ENCODE results near the gene RIN3.

RIN3 gene

DNA sequence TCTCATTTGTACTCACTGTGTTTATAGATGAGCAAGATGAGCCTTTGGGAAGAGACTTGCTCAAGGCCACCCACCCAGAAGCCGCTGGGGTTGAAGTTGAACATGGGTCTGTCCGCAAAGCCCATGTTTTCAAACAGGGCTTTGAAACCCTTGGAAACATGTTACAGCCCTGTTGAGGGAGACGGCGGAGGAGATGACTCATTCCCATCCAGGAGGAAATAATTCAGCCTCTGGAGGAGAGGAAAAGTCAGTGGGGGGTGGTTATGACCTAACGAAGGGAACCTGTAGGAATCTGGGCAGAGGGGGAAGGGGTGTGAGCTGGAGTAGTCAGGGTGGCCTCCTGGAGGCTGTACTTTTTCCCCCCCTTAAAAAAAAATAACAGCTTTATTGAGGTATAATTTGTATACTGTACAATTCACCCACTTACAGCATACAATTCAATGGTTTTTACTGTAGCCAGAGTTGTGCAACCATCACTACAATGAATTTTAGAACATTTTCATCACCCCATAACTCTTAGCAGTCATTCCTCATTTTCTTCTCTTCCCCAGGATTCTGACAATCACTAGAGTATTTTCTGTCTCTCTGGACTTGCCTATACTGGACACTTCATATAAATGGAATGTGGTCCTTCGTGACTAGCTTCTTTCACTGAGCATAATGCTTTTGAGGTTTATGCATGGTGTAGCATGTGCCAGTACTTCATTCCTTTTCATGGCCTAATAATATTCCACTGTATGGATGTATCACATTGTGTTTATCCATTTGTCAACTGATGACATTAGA is 1.9 kb upstream of the RIN3 start:
- no peak for DNase-seq

DNA sequence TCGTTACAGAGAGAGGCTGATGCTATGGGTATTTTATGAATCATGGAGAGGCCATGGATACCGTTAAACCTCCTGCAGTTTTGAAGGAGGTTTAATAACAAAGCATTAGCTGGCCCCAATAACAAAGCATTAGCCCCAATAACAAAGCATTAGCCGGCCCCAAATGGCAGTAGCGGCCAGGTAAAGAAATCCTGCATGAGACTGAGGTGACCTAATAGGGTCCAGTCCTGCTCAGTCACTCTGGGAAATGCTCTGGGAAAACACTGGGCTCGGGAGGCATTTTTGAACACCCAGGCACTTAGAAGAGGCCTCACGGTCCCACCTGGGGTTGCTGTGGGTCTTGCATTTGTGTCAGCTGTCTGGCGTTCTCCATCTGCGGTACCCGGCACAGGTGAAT is 776 bp upstream of the RIN3 start:
- DNase-seq = no peak

DNA sequence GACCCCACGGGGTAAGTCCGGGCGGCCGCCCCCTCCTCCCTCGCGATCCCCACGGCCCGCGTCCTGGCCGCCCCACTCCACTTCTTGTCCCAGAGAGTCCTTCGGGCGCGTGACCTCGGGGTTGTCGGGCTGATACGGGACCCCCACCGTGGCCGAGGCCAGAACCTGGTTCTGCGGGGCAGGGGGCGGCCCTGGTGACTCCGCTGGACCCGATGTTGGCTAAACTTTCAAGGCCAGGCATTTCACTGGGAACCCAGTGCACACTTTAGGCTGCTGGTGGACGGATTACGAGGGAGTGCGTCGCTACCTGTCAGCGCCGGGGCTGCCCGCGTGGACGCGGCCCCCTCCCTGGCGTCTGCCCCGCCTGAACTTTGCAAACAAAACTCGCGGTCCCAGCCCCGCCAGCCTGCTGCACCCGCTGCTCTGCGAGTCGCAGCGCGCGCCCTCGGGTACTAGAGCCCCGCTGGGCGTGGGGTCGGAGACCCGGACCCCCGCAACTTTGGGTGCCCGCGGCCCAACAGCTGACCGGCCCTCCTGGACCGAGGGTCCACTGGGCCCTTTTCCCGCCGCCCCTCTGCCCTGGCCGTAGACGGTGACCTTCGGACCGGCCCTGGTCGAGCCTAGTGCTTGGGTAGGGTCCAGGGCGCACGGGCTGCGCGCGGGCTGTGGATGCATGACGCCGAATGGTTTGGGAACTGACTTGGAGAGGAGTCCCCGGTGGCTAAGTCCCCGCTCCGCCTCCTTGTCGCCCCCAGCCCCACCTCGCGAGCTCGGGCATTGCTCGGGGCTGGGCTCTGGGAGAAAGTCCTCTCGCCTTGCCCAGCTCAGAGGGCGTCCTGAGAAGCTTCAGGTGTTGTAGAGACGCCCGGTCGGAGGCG is 624 bp downstream of the RIN3 start:
- no peak for DNase-seq

DNA sequence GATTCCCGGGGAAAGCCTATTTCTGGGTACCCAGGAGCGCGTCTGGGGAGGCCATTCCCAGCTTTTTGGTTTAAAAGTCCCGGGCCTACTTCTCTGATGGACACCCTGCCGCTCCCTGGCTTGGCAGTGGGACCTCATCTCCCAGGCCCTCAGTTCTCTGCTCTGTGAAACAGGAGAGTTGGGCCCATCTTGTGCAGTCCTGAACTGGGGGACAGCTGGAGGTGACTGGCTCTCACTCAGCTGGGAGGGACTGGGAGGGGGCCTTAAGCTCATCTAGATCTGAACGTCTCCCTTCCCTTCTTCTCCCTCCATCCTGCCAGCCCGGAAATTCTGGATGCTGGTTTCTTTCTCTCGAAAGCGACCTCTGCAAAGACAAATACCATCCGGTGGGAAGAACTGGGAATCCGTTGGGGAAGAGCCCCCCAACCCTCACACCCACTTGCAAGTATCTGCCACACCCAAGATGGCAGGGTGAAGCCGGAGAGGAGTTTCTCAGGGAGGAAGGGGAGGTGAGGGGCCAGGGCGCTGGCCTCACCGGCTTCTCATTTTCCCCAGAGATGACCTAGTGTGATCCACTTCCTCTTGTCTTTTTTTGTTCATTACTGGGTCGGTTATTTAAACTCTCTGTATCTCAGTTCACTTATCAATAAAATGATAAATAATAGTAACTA is 1.4 kb downstream of the RIN3 start:
- DNase-seq = no peak

DNA sequence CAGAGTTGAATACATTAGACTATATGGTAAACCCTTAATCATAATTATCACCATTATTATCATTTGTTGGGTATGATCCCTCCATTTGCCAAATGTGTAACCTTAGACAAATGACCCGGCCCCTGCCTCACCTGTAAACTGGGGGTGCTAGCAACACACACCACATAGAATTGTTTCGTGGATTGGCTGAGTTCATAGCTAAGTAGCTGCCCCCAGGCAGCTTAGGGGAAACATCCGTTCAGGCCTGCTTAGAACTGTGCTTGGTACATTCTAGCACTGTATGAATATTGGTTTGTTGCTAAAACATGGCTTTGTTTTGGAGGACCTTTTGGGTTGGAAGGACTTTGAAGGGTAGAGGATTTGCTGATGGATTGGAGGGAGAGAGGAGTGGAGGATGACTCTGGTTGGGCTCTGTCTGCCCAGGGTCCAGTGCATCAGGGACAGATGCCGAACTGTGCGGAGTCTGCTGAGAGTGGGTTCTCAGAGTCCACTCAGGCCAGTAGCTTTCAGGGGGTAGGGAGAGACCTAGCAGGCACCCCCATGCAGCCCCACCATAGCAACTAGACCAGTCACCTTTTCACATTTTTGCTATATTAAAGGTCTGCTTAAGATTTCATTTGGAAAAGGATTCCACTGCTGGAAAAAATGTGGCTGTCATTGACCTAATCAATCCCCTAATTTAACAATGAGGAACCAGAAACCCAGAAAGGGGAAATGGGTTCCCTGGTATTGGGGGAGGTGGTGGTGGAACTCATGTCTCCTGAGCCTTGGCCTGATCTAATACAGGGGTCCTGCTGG is 2.2 kb downstream of the RIN3 start:
- DNase-seq = no peak

DNA sequence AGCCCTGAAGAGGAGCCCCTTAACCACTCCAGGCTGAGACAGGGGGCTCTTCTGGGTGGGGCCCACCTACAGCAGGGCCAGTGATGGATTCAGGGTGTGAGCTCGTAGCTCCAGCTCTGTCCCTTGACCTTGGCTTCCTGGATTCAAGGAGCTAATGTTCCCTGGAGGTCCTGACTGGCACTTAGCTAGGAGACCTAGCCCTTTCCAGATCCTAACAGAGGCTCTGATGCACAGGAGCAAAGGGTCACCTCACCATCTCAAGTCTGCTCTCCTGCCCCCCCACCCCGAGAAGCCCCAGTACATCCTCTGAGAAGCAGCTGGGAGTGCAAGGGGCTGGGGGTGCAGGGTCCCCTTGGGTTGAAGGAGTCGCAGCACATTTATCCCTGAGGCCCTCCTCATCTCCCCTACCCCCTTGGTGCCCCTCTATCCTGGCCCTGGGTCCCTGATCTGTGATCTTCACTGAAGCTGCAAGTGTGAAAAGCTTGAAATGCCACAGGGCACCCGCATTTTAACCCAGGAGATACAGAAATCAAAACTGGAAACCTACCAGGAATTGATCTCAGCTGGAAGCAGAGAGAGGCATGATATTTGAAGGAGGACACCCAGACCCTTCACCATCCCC is 2.9 kb downstream of the RIN3 start:
- DNase-seq = no peak

DNA sequence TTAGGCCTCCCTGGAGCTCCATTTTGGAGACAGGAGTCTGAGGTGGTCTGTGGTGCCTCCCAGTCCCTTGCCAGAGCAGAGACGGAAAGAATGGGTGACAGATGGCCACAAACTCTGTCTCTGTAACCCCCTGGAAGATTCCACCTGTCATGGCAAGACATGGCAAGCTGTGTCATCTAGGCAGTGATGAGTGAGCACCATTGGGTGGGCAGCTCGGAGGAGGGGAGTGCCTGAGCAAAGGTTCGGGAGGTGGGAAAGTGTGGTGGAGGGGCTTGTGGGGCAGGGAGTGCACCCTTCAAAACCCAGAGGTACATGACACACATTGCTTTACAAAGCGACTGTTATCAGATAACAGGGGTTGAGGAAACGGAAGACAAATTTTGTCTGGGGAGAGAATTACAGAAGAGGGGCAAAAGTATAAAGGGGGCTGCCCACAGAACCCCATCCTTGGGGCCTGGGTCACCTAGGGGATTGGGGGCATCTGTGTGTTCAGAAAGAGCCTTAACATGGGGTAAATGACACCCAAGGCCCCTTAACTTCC is 3.5 kb downstream of the RIN3 start:
- DNase-seq = no peak

DNA sequence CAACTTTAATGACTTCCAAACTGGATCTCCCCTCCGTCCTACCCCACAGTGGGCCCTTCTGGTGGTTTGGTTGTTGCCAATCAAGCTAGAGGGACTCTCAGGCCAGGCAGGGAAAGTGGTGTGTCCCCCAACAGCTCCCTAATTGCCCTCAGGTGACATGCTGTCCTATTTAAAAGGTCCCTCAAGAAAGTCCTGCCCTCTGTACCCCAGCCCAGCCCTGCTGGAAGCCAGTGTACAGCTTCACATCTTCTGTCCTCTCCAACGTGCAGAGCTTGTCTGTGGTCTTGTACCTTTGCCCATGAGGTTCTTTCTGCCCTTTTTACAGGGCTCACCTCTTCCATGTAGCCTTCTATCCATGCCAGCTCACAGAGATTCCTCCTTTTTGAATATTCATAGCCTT is 4.2 kb downstream of the RIN3 start:
- no peak for DNase-seq

DNA sequence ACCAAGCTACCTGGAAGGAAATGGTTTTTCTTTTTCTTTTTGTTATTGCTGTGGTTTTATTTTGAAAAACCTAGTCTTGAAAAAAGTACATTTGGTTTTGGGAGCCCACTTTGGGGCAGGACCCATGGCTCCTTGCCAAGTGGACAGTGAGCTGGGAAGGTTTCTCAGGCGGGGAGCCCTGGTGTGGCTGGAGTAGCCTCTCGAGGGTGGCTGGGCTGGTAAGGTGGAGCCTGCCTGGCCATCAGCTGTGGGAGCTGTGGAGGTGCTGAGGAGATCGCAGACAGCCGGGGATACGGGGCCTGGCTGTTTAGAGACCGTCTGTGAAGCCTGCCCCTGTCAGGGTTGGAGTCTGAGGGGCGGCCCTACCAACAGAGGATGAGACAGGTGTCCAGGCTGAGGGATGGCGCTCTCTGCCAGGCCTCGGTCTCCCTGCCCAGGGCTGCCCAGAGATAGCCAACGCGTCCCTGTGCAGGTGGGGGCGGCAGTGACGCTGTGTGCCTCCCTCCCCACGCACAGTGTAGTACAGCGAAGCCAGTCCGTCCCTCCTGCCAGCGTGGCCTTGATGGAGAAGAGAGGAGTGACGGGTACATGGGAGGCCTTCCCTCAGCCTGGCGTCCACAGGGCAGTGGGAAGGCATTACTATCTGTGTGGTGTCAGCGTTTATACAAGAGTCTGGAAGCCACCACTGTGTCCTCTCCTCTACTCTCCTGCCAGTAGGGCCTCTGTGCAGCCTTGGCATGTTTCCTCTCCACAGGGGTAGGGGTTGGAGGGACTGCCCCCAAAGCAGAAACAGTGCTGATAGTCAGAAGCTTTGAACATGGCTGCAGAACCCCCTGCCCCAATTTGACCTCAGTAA is 5.9 kb downstream of the RIN3 start:
- DNase-seq = no peak

DNA sequence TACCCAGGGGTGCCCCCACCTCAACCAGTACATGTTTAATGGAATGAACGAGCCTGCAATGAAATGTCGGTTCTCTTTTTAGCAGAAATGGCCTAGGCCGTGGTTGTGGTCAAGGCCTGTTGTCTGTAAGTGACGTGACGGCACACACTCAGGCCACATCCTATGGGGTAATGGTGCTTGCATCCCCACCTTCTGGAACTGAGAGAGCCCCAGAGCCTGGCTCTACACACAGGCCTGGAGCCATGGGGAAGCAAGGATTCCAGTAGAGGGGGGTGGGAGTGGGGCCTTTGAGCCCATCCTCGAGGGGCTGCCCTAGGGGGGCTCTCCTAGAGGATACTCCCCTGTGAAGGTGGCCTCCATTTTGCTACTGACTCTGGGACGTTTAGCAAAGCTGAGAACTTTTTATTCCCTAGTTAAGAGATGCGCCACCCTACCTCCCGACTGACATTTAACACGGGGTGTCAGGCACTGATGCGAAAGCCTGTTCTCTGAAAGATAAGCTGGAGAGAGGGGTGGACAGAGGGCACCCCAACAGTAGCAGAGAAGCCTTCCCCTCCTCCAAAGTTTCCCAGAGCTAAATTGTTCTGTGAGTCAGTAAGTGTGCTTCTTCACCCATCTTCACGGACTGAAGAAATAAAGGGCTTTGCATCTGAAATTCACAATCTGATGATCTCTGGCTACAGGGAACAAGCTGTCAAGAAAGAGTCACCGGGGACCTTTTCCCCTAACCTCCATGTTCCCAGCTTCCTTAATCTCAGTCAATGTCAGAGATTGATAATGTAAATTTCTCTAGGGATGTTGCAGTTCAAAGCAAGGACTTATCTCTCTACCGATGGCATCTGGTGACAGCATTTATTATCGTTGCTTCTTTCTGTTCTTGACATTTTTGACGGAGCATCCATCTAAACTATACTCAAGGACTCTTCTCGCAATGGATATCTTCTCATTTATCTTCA is 6.8 kb downstream of the RIN3 start:
- DNase-seq = no peak

DNA sequence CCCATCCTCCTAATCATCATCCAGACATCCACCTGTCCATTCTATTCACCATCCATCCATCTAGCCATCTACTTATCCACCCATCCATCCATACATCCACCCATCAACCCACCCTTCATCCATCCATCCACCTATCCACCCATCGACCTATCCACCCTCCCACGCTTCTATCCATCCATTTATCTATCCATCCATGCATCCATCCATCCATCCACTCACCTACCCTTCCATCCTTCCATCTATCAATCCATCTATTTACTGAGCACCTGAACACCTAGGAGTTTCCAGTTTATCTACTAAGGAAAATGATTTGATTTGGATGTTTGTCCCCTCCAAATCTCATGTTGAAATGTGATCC is 7.5 kb downstream of the RIN3 start:
- no peak for DNase-seq

DNA sequence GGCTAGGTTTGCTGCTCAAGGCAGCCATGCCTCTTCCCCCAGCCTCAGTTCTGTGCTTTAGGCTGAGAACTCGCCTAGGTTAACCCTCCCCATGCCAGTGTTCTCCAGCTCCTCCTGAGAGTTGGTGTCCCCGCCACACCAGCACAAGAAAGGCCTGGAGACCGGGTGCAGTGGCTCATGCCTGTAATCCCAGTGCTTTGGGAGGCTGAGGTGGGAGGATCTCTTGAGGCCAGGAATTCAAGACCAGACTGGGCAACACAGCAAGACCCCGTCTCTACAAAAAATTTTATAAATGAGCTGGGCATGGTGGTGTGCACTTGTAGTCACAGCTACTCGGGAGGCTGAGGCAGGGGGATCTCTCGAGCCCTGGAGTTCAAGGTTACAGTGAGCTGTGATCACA is 10.2 kb downstream of the RIN3 start:
- DNase-seq = no peak

DNA sequence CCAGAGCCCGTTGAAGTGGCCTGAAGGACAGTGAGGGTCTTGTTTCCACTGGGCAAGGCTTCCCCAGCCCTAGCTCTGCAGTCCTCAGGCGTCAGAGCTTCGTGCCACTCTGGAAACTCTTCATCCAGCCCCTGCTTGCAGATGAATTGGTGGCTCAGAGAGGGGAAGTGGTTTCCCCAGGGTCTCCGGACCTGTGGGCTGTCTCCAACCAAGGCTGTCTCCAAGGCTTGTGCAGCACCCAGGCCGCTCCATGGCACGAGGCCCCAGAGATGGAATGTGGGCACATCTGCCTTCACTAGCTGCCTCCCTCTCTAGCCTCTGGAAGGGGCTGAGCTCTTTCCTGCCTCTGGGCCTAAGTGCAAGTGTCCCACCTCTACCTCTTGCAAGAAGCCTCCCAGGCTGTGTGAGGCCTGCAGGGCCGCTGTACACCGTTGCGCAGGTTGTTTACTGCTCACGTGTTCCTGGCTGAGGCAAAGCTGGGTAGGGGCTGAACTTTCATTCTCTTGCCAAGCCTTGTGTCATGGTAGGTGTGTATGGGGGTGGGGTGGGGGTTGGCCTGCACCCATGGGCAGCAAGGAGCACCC is 11.1 kb downstream of the RIN3 start:
- no peak for DNase-seq

DNA sequence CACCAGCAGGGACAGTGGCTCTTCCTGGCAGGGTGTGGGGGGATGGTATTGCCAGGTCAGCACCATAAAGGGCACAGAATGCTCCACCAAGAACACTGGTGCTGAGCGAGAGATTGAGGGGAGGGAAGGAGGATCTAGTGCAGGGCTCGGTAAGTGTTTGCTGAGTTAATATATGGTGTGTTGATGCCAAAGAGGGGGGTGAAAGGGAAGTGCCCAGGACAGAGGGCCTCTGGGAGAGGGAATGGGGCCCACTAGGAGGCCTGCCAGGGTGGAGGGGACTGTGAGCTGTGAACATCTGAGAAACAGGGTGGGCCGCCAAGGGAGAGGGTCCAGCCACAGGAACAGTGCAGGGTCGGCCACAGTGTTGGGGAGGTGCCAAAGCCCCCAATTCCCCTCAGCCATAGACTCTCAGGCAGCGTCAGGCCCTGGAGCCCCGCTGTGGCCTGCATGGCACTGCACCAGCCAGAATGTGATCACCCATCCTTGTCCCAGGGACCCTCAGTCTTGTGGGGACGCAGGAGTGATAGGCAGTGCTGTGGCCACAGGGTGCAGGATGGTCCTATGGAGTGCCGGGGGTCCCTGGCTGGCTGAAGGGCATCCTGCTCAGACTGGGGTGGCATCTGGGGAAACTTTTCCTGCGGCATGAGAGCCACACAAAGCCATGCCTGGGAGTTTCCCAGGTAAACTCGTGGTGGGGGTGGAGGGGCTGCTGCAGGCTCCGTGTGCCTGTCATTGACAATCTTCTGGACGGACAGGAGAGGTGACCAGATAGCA is 11.9 kb downstream of the RIN3 start:
- DNase-seq = no peak

DNA sequence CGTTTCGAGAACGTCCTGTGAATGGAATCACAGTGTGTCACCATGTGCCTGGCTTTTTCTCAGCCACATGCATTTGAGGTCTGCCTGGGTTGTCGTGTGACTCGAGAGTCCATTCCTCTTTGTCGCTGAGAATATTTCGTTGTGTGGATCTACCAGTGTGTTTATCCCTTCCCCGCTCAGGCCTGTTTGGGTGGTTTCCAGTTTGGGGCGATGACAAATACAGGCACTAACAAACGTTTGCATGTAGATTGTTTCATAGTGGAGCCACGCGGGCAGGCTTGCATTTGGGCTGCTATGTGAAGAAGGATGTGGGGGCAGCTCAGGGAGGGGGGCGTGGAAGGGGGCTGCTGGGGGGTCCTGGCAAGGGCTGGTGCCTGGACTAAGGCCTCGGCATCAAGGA is 14.1 kb downstream of the RIN3 start:
- no peak for DNase-seq

DNA sequence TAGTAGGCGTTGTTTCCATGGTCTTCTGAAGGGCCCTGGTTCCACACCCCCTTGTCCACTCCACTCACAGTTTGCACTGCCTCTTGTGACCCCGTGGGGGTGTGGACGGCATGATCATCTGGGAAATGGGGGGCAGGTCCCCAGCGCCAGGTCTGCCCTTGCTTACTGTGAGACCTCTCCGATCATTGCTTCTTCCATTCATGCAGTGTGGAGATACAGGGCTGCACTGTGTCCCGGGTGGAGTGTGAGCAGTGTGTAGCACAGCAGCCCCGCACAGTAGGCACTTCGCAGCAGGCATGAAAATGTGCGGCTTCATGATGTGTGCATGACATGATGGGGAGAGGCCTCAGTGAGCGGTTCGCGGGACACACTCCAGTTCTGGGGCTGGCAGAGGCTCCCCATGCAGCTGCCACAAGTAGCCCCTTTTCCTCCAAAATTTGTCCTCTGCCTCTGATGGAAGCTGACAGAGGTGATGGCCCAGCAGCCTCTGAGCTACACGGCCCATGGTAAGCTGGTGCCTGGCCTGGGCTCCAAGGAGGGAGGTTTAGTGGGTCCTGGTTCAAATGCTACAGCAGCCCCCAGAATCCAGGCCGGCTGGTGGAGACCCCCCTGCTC is 15.0 kb downstream of the RIN3 start:
- DNase-seq = no peak

DNA sequence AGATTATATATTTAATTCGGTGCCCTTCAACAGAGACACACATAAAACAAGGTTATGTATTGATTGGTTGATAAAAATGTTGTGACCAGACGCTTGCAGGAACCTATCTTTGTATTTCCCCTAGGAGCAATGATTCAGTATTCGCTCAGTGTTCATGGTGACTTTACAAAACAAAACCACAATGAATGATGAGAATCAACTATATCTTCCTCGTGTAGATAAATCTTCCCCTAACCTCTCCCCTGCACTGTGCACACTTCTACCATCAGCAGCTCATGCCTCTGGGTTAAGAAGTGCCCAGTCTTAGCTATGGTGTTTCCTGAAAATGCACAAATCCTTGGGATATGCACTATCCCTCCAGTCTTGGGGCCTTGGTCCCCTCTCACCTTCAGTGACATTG is 16.3 kb downstream of the RIN3 start:
- no peak for DNase-seq

DNA sequence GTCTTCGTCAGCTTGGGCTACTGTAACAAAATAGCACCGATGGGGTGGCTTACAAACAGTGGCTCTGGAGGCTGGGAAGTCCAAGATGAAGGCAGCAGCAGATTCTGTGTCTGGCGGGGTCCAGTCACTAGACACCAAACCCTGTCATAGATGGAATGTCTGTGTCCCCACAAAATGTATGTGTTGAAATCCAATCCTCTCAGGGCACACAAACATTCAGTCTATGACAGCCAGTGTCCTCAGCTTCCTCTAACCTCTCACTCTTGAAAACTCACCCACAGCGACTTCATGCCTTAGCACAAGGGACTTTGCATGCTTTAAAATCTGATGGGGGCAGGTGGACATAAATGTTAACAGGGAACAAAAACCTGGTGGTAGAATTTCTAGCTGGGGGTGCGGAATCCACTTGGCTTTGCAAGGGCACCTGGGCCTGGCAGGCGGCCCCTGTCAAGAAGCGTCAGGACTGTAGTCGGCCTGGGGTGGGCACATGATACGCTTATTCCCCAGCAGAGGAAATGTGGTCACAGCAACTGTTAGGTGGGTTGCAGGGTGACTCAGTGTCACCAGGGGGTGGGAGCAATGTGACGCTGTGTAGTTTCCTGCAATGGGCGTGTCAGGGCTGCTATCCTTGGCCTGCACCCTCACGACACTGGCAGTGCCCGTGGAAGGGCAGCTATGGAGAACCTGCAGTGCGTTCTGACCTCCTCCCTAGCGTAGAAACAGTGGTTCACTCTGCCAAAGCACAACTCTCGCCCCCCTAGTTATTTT is 17.7 kb downstream of the RIN3 start:
- DNase-seq = no peak
